KOPT-K1 (cell line): ENCODE results near the gene SUSD2.

Source experiments
- H3K27ac ChIP-seq: fragments of 200-600 bp; sonication (generic); 2 replicates; pipeline ENCODE4 v1.5.1; 2016; ENCODE audit warnings: antibody characterized with exemption, mild to moderate bottlenecking, low read depth, low read length; ENCODE audit not compliant: poor library complexity, severe bottlenecking
- H3K36me3 ChIP-seq: fragments of 200-600 bp; sonication (generic); 2 replicates; pipeline ENCODE4 v1.5.1; 2017; ENCODE audit warnings: antibody characterized with exemption, mild to moderate bottlenecking, low read length, moderate library complexity; ENCODE audit not compliant: insufficient read depth
- H3K9me3 ChIP-seq: fragments of 200-600 bp; sonication (generic); 2 replicates; pipeline ENCODE4 v1.5.1; 2017; ENCODE audit warnings: antibody characterized with exemption, low read length, mild to moderate bottlenecking; ENCODE audit not compliant: insufficient read depth, poor library complexity, severe bottlenecking

Gene SUSD2

DNA sequence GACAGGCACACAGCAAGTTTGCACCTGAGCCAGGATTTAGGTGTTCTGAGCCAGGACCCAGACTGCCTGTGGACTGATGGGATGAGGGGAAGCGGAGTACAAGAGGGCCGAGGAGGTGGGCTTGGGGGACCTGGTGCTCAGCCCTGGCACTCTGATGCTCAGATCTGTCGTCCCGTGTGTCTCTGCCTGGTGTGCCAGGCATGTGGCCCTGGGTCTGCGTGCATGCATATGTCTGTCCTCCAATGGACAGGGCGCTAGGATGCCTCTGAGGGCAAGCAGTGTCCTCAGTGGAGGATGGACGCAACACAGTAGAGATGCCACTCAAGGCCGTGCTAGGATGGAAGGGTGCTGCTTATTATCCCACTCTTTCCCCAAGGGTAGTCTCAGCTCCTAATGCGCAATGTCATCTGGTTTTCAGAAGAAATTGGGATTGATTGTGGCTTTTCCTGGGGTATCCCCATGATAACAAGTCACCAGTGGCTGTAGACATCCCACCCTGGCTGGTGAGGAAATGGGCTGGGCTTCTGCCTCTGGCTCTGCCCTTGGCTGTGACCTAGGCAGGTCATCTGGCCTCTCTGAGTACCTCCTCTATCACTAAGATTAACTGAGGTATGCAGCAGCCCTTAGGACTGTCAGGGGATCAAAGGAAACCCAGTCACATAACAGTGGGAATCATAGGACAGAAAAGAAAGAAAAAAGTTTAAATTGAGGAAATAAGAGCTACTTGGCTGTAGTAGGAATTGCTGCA is 35.7 kb upstream of the SUSD2 start:
- Histone ChIP-seq H3K36me3 (peaks cover 65% of the 10 kb centered on the region), H3K27ac (peak overlapping the region; percentile 45), H3K9me3 (no peaks in the 10 kb centered on the region)

DNA sequence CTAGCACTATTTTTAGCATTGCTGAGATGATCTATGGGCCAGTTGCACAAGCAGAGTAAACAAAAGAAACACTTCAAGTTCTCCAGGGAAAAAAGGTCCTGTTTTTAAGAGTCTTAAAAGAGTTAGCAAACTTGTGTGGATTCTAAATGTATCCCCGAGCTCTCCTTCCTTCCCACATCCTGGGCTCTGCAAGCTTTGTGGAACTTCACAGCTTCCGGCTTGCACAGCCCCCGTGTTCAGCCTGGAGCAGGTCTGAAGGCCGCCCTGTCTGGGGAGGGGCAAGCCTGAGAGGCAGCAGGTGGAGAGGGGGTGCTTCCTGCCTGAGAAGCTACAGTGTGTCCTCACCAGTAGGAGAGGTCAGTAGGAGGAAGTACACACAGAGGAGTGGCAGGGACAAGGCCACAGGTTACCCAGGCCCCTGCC is 35.1 kb upstream of the SUSD2 start:
- Histone ChIP-seq H3K9me3 (no peaks in the 10 kb centered on the region), H3K27ac (peak overlapping the region; percentile 45), H3K36me3 (peaks cover 68% of the 10 kb centered on the region)

DNA sequence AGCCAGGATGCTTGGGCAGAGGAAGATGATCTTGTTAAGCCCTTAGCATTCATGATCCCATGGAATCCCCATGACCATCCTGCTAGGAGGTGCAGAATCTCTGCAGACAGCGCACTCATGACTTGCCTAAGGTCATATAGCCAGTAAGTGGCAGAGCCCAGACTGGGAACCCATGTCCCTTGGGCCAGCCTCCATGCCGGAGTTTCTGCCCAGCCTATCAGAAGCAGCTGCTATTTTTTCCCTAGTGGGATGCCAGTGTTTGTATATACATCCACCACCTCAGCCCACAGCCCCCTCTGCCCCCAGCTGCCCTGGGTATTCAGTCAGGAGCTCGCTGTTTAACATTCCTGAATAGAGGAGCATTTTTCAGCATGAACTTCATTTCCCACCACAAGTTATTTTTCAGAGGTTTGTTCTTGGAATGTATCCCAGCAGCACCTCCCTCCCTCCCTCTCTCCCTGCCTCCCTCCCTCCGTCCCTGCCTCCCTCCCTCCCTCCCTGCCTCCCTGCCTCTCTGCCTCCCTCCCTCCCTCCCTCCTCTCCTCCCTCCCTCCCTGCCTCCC is 34.4 kb upstream of the SUSD2 start:
- Histone ChIP-seq H3K9me3 (no peaks in the 10 kb centered on the region), H3K36me3 (peaks cover 74% of the 10 kb centered on the region), H3K27ac (no peak overlapping the region)

DNA sequence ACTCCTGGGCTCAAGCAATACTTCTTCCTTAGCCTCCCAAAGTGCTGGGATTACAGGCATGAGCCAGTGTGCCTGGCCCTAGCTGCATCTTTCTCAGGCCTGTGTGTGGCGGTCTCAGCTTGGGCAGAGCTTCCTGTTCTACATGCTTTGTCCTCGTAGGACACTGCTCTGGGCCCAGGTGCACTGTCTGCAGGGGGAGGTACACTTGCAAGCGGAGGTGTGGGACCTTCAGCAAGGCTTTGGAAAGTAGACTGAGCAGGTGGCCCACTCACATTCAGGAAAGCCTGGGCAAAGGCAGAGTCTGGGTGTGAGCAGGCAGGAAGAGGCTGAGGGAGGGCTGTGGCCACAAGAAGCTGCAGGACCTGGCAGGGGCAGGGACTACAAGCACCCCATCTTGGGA is 33.6 kb upstream of the SUSD2 start:
- no peaks in the 10 kb centered on the region for H3K9me3 ChIP-seq
- no peak overlapping the region for H3K27ac ChIP-seq
- peaks cover 74% of the 10 kb centered on the region for H3K36me3 ChIP-seq

DNA sequence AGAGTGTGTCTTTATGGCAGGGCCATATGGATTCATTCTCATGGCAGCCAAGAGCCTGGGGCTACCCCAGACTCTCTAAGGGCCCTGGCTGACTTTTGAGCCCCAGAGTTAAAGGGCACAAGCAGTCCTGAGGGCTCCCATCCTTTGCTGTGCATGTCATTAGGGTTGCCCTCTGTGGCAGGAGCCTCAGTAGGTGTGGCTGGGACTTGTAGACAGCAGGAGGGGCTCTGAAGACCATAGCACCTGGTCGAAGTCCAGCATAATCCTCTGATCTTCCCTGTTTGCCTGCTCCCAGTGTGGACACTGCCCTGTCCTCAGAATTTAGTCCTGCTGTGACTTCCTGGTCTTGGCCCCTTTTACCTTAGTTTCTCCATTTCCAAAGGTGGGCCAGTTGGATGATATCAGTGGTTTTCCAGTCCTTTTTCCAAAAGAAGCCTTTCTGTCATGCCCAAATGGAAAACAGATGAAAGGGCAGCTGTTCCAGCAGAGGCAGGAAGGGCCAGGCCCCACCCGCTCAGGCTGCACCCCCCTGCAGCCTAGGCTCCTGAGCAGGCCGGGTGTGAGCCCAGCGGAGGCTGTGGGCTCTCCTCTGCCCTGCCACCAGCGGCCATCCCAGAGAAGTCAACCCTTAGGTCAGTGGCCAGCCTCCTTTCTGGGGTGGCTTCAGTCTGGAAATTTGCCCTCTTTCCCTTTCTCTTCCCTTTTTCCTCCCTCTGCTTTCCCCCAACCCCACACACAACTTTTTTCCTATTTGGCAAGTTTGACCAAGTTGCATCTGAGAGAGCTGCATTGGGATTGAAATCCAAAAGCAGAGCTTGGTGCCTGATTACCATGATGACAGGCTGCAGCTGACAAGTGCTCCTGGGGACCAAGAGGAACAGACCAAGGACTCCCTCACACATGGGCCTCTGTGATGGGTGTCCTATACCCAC is 32.8 kb upstream of the SUSD2 start:
- Histone ChIP-seq H3K27ac (no peak overlapping the region), H3K9me3 (no peaks in the 10 kb centered on the region), H3K36me3 (peaks cover 70% of the 10 kb centered on the region)

DNA sequence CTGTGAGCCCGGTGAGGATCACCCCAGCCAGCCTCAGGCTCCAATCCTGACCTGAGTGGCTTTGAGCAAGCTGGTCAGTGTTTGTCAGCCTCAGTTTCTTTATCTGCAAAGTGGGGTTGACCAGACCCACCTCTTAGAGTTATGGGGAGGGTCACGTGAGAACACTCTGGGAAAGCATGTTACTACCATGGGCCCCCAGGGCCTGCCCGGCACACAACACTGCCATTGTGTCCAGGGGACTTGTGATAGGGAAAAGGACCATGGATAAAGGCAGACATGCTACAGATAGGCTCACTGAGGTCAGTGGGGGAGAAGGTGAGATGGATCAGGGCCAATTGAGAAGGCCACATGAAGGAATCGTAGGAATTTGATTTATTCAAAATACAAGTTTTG is 32.1 kb upstream of the SUSD2 start:
- H3K27ac ChIP-seq, result no peak overlapping the region
- H3K9me3 ChIP-seq, result no peaks in the 10 kb centered on the region
- H3K36me3 ChIP-seq, result peaks cover 64% of the 10 kb centered on the region

DNA sequence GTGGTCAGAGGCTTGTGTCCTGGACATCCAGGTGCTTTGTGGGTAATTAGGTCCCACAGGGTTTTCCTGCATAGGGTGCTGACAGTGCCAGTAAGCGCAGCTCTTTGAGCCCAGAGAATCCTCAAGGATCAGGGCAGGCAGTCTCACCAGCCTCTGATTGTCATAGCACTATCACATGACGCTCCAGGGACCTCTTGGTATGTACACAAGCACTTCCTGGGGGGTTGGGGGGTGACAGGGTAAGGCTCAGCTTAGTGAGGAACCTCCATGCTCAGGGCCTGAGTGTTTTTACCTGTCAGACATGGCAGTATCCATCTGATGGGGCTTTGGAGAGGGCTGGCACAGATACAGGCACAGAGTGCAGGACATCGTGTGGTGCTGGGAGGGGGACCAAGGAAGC is 27.9 kb upstream of the SUSD2 start:
- Histone ChIP-seq H3K36me3 (peaks cover 46% of the 10 kb centered on the region; the same call in 1 of the 2 replicates), H3K9me3 (no peaks in the 10 kb centered on the region), H3K27ac (peak overlapping the region; percentile 31)

DNA sequence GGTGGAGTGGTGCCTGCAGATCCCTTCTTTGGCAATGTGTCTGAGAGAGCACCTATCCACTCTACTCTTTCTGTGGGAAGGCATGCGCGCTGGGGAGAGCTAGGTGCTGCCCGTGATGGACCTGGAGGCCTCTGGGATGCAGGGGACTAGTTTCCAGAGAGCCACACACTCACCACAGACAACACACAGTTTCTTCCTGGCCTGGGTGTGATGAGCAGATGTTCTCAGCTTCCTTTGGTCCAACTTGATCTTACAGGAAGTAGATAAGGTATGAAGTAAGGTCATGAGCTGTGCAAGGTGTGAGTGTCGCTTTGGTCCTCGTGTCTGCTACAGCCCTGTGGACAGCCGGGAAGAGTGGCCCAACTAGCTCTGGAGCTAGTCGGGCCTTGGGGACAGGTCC is 27.3 kb upstream of the SUSD2 start:
- H3K9me3 ChIP-seq, result no peaks in the 10 kb centered on the region
- peaks cover 45% of the 10 kb centered on the region for H3K36me3 ChIP-seq
- peak overlapping the region; percentile 31 for H3K27ac ChIP-seq

DNA sequence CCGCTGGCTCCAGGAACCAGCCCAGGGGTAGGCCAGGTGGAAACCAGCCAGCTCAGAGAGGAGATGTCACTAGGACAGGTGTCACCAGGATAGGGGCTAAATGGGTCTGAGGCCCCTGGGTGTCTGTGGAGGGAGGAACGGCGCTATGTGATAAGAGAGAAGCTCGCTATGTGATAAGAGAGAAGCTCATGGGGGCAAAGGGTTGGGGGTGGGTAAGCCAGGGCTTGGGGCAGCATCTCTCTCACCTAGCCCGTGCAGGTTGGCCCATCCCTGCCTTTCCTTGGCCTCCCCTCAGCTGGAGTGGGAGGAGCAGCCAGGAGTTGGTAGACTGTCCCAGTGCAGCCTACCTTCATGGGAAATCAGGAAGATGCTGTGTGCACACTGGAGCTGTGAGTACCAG is 26.5 kb upstream of the SUSD2 start:
- Histone ChIP-seq H3K36me3 (peaks cover 44% of the 10 kb centered on the region), H3K27ac (no peak overlapping the region), H3K9me3 (no peaks in the 10 kb centered on the region)

DNA sequence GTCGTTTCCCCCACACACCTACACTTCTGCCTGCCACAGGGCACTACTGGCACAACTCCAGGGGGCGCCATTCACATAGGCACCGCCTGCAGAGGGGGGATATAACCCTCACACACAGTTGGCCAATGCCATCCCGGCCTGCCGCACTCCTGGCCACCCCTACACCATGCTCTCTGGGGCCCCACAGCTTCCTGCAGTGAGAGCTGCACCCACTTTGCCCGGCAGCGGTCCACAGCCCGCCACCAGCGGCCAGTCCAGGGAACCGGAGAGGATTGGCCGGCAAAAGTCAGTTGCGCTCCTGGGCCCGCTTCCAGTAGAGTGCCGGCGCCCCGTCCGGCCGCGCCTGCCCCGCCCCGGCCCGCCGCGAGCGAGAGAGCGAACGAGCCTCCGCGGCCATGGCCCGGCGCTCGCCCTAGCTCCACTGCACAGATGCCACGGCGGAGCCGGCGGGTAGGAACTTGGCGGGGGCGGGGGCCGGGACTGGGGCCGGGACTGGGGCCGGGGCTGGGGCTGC is 25.6 kb upstream of the SUSD2 start:
- Histone ChIP-seq H3K36me3 (peaks cover 44% of the 10 kb centered on the region), H3K9me3 (no peaks in the 10 kb centered on the region), H3K27ac (peak overlapping the region; percentile 70)

DNA sequence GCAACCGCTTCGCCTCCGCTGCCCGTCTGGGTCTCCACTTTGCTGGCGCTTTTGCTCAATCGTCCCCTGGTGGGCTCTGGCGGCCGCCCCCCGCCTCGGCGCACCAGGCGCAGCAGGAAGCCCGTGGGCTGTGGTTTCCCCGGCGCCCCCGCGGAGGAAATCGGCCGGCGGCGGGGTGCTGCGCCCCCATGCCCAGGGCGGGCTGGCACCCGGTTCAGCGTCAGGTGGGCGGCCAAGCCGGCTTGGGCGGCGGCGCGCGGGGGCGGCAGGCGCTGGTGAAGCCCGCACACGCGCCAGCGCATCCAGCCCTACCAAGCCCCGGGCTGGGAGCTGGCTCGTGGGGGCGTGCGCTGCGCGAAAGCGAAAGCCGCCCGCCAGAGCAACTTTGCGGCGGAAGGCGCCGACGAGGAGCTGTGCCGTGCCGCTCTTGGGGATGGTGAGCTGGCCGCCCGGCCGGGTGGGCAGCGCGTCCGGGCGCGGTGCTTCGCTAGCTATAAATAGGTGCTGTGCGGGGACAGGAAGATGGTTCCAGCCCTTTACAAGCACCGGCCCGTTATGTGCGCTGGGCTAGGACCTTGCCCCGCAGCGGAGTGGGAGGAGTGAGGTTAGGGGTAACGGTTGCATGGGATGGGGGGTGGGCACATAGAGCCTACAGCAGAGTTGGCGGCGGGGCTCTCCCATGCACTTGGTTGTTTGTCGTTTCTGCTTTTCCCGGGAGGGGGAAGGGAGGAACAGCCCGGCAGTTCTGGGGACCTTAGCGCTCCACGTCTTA is 25.0 kb upstream of the SUSD2 start:
- Histone ChIP-seq H3K9me3 (no peaks in the 10 kb centered on the region), H3K36me3 (peaks cover 43% of the 10 kb centered on the region), H3K27ac (peak overlapping the region; percentile 70)

DNA sequence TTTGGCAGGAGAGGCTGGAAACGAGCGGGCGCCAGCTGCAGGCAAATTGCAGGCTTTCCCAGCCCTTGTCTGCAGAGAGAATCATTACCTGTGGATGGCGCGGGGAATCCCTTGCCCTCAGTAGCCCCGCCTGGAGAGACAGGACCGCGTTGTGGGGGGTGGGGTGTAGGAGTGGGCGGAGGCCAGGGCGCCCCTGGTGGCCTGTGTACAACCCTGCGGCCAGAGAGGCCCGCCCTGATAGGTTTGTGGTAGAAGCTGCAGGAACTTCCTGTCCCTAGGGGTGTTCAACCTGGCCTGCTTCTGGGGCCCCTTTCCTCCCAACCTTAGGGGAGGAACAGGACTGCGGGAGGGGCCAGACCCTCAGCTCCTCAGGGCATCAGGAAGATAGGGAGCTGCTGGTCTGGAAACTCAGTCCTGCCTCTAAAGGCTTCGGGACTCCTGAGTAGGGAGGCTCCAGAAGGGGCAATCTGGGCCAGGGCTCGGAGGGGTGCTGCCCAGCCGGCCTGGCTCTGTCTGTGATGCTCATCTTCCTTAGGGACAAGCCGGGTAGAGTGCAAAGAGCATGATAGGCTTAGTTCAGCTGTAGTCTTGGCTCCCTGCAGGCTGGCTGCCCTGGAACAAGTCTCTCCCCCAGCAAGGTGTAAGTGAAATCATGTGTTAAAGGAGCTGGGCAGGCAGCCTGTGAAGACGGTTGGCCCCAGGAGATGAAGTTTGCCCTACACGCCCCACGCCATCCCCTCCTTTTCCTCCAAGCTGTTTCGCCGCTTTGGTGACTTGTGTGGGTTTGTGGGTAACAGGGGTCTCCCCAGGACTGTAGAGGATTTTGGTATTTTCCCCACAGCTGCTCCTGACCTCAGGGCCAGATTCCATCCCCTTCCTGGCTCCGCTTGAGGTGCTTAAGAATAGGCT is 24.1 kb upstream of the SUSD2 start:
- H3K27ac ChIP-seq, result peak overlapping the region; percentile 70
- H3K9me3 ChIP-seq, result no peaks in the 10 kb centered on the region
- H3K36me3 ChIP-seq, result peaks cover 43% of the 10 kb centered on the region

DNA sequence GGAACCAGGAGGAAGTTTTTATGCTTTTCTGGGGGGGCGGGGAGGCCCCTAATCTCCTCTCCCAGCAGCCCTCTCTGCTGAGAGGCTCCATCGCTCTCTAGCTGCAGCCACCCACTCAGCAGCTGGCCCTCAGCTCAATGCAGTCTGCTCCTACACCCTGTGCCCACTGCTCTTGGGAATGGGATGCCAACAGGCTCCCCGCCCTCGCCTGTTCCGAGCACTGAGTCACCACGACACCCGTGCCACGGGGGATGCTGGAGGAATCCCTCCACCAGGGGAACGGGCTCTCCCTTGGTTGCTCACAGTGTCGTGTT is 23.5 kb upstream of the SUSD2 start:
- no peaks in the 10 kb centered on the region for H3K9me3 ChIP-seq
- no peak overlapping the region for H3K27ac ChIP-seq
- H3K36me3 ChIP-seq, result peaks cover 44% of the 10 kb centered on the region

DNA sequence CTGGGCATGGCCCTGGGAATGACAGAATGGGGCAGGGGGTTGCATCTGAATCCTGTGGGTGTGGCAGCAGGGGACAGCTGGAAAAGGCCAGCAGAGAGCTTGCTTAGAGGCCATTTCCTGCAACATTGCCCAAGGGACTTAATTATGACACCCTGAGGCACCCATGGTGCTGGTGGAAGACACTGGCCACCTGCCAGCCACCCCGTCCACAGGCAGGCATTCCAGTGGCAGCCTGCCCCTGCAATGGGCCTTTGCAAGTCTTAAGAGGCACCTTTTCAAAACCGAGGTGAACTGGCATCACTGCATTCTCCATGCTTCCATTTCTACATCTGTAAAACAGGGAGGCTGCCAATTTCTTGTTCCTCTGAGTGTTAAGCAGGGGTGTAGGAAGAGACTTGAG is 21.6 kb upstream of the SUSD2 start:
- Histone ChIP-seq H3K27ac (no peak overlapping the region), H3K9me3 (no peaks in the 10 kb centered on the region), H3K36me3 (peaks cover 58% of the 10 kb centered on the region)
